Mononuclear cell (primary cell): ENCODE data around the gene GBE1. TPM values are rescaled to one million over a fixed set of nuclear protein-coding genes. Genes with fewer than 3 reads are reported as not detected.

Source experiments
- H3K27me3 ChIP-seq: 2 replicates; pipeline ENCODE4 v1.6.0; 2011; ENCODE audit warnings: low read length, control low read depth; ENCODE audit not compliant: insufficient read depth
- H3K4me1 ChIP-seq: 2 replicates; pipeline ENCODE4 v1.5.1; 2011; ENCODE audit warnings: mild to moderate bottlenecking, low read length, control low read depth; ENCODE audit not compliant: insufficient read depth
- H3K4me3 ChIP-seq: 2 replicates; pipeline ENCODE4 v1.5.1; 2011; ENCODE audit warnings: mild to moderate bottlenecking, low read length, moderate library complexity
- H3K9me3 ChIP-seq: 2 replicates; pipeline ENCODE4 v1.5.1; 2011; ENCODE audit warnings: low read depth, mild to moderate bottlenecking, control low read depth, low read length
- total RNA-seq: library from RNA; depleted of rRNA; stranded (reverse); fragments of >200 nt; gene quantifications from one replicate; pipeline ENCODE4 v1.2.3, GENCODE V29; 2012

Gene GBE1
- total RNA-seq, 1 donor: 9.1 TPM

DNA sequence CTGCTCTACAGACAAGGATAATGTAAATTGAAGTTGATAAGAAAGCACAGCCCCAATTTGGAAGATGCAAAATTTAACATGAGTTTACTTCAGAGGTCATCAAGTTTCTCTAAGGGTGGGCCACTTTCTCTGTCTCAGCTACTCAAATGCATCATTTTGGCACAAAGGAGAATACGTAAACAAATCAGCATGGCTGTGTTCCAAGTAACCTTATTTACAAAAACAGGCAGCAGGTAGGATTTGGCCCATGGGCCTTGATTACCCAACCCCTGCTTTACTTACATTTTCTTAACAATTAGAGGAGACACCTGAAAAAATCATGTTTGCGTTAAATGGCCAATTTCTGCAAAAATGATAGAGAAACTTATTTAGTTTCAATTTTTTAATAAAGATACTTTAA, 181.7 kb downstream of the GBE1 start:
- Histone ChIP-seq H3K4me3 (no peak overlapping the region), H3K9me3 (no peaks in the 10 kb centered on the region), H3K4me1 (no peaks in the 10 kb centered on the region), H3K27me3 (no peaks in the 10 kb centered on the region)

GRCh38 chr3:81572201-81572756, 189.2 kb downstream of the GBE1 start:
- Histone ChIP-seq H3K27me3 (no peaks in the 10 kb centered on the region), H3K4me3 (no peak overlapping the region), H3K9me3 (no peaks in the 10 kb centered on the region), H3K4me1 (no peaks in the 10 kb centered on the region)

- H3K27me3 ChIP-seq: no peaks in the 10 kb centered on the region
- no peaks in the 10 kb centered on the region for H3K4me1 ChIP-seq
- H3K4me3 ChIP-seq: no peak overlapping the region
- H3K9me3 ChIP-seq: no peaks in the 10 kb centered on the region
These were observed 193.1 kb downstream of the GBE1 start for GRCh38 chr3:81568378-81568777.

- Histone ChIP-seq H3K4me1 (no peaks in the 10 kb centered on the region), H3K4me3 (no peak overlapping the region), H3K9me3 (no peaks in the 10 kb centered on the region), H3K27me3 (no peaks in the 10 kb centered on the region)
These were observed 196.4 kb downstream of the GBE1 start for GRCh38 chr3:81565041-81565440.

DNA sequence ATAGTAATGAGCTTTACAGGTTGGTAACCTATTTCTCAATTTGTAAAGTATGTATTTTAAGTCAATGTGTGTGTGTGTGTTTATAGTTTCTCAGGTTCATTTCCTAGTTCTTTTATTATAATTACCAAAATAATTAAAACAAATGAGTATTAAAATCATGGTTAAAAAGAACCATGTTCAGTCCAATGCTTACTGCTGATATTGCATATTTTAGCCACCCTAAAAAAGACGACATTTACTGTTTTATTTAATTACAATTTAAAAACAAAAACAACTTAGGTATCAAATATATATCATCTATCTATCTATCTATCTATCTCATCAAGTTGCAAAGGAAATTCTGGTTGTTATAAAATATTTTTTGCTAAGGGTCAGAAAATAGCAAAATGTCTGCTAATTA, 203.3 kb downstream of the GBE1 start:
- no peak overlapping the region for H3K4me3 ChIP-seq
- H3K4me1 ChIP-seq: no peaks in the 10 kb centered on the region
- H3K9me3 ChIP-seq: no peaks in the 10 kb centered on the region
- H3K27me3 ChIP-seq: no peaks in the 10 kb centered on the region

DNA sequence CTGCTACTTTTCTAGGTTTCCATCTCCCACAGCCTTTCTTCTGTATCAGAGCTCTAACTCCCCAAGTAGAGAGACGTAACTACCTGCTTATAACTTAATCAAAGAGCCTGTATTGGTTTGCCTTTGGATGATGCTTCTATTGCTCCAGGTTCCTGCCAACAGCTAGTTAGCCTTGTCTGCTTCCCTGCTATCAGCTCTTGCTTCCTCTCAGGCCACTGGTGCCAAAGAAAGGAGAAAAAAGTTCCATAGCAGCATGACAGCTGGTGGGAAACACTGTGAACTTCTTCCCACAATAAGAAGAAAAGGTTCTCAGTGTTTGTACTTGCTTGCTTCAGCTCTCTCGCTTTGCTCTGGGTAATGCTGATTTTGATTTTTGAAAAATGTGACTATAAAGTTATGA, 206.6 kb downstream of the GBE1 start:
- no peaks in the 10 kb centered on the region for H3K4me1 ChIP-seq
- no peaks in the 10 kb centered on the region for H3K27me3 ChIP-seq
- no peak overlapping the region for H3K4me3 ChIP-seq
- no peaks in the 10 kb centered on the region for H3K9me3 ChIP-seq

DNA sequence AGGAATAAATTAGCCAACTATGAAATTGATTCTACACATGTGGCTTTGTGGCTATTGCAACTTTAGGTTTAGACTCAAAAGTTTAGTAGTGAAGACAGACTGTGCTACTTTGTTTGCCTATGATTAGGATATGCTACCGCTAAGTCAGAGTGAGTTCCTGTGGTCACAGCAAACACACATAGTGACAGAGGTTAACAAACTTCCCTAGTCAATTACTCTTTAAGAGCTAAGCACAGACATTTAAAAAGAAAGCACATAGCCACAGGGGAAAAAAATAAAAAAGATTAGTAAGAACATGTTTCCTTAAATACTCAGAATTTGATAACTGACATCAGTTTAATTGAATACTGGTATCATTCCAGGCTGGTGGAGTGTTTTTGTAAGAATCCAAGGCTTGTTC, 207.1 kb downstream of the GBE1 start:
- no peaks in the 10 kb centered on the region for H3K9me3 ChIP-seq
- H3K4me1 ChIP-seq: no peaks in the 10 kb centered on the region
- no peaks in the 10 kb centered on the region for H3K27me3 ChIP-seq
- no peak overlapping the region for H3K4me3 ChIP-seq

DNA sequence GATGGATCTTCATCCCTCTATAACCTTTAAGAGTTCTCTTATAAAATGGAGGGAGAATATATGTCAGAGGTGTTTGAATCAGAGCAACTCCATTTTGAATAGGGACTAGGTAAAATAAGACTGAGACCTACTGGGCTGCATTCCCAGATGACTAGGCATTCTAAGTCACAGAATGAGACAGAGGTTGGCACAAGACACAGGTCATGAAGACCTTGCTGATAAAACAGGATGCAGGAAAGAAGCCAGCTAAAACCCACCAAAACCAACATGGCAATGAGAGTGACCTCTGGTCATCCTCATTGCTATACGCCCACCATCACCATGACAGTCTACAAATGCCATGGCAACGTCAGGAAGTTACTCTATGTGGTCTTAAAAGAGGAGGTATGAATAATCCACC, 211.0 kb downstream of the GBE1 start:
- Histone ChIP-seq H3K4me1 (no peaks in the 10 kb centered on the region), H3K9me3 (no peaks in the 10 kb centered on the region), H3K4me3 (no peak overlapping the region), H3K27me3 (no peaks in the 10 kb centered on the region)

- Histone ChIP-seq H3K4me1 (no peaks in the 10 kb centered on the region), H3K4me3 (no peak overlapping the region), H3K9me3 (no peaks in the 10 kb centered on the region), H3K27me3 (no peaks in the 10 kb centered on the region)
These were observed 211.6 kb downstream of the GBE1 start for GRCh38 chr3:81549831-81550230.

GRCh38 chr3:81549388-81549787, 212.1 kb downstream of the GBE1 start:
- no peaks in the 10 kb centered on the region for H3K4me1 ChIP-seq
- H3K4me3 ChIP-seq: no peak overlapping the region
- no peaks in the 10 kb centered on the region for H3K9me3 ChIP-seq
- H3K27me3 ChIP-seq: no peaks in the 10 kb centered on the region

DNA sequence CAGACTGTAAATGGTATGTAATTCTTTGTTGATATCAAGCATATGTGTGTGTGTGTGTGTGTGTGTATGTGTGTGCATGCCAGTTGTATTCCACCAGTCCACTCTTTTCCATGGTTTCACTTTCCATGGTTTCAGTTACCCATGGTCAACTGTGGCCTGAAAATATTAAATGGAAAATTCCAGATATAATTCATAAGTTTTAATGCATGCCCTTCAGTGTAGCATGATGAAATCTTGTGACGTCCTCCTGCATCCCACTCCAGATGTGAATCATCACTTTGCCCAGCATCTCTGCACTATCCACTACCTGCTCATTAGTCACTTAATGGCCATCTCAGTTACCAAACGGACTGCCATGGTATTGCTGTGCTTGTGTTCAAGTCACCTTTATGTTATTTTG, 215.9 kb downstream of the GBE1 start:
- Histone ChIP-seq H3K4me3 (no peak overlapping the region), H3K9me3 (no peaks in the 10 kb centered on the region), H3K4me1 (no peaks in the 10 kb centered on the region), H3K27me3 (no peaks in the 10 kb centered on the region)

DNA sequence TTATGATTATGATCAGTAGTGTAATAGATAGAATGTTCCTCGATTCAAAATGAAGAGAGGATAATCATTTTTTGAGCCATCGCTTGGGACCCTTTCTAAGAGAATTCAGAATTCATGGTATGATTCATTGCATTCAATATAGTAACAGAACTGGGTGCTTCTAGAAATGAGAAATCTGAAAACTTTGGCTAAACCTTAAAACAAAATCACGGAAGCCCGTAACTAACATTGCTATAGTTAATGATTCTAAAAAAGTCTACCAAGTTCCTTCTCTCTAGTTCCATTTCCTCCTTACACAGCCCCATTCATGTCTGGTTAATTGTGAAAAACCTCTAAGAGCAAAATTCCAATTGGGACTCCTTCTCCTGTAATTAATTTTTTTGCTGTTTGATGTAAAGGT, 217.1 kb downstream of the GBE1 start:
- Histone ChIP-seq H3K4me3 (no peak overlapping the region), H3K4me1 (no peaks in the 10 kb centered on the region), H3K27me3 (no peaks in the 10 kb centered on the region), H3K9me3 (no peaks in the 10 kb centered on the region)

DNA sequence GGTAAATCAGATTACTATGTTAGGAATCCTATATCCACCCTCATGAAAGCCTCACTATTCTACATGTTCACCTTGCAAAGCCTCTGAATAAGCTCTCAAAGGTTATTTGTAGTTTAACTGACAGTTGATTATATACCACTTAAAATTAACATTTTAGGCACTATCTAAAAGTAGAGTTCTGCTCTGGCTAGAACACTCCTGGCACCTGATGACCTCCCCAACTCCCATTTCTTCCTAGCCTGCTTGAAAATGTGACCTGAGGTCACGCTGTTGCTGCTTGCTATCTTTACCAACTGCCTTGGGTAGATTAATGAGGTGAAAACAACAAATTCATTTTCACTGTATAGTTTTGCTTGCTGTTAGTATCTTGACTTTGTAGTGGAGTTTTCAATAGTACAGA, 220.7 kb downstream of the GBE1 start:
- Histone ChIP-seq H3K4me1 (no peaks in the 10 kb centered on the region), H3K27me3 (no peaks in the 10 kb centered on the region), H3K4me3 (no peak overlapping the region)

GRCh38 chr3:81531846-81532245, 229.6 kb downstream of the GBE1 start:
- H3K9me3 ChIP-seq: no peaks in the 10 kb centered on the region

More for the DNA sequence above, 220.7 kb downstream of the GBE1 start:
- H3K9me3 ChIP-seq: no peaks in the 10 kb centered on the region

GRCh38 chr3:81531263-81531662, 230.2 kb downstream of the GBE1 start:
- Histone ChIP-seq H3K4me1 (no peaks in the 10 kb centered on the region), H3K27me3 (no peaks in the 10 kb centered on the region), H3K4me3 (no peak overlapping the region), H3K9me3 (no peaks in the 10 kb centered on the region)

More at GRCh38 chr3:81531846-81532245, 229.6 kb downstream of the GBE1 start:
- Histone ChIP-seq H3K27me3 (no peaks in the 10 kb centered on the region), H3K4me1 (no peaks in the 10 kb centered on the region), H3K4me3 (no peak overlapping the region)

- Histone ChIP-seq H3K27me3 (no peaks in the 10 kb centered on the region), H3K9me3 (no peaks in the 10 kb centered on the region), H3K4me1 (no peaks in the 10 kb centered on the region), H3K4me3 (no peak overlapping the region)
These were observed 231.1 kb downstream of the GBE1 start for GRCh38 chr3:81530180-81530939.
